Activated T-cell treated with anti-CD3 and anti-CD28 coated beads, Interleukin-2, amount 50 U/mL, for 72 hours (primary cell): ENCODE data around the gene XK. TPM values are rescaled to one million over a fixed set of nuclear protein-coding genes. Genes with fewer than 3 reads are reported as not detected.

Source experiments
- ATAC-seq, 2 donors: fragments of 150-1000 bp; cut with Tn5 transposase; replicated peaks in 1 of 2; 2 replicates each; pipeline ENCODE4 v1.10.0; 2021; ENCODE audit warnings: moderate library complexity in 2 of 2, mild to moderate bottlenecking in 1 of 2
- DNase-seq, 2 donors: peaks; one replicate each; pipeline ENCODE4 v3.0.0; 2021 to 2022; ENCODE audit warnings: mixed read lengths in 1 of 2
- H3K27ac Mint-ChIP-seq: one replicate; pipeline ENCODE4 v1.8.0; 2022; ENCODE audit warnings: mild to moderate bottlenecking, moderate library complexity, mixed read lengths
- H3K27me3 Mint-ChIP-seq: one replicate; pipeline ENCODE4 v1.8.0; 2022; ENCODE audit warnings: low read depth, mixed read lengths
- H3K36me3 Mint-ChIP-seq, 2 donors: one replicate each; pipeline ENCODE4 v1.8.0; 2022; ENCODE audit warnings: mixed read lengths in 2 of 2, mild to moderate bottlenecking in 1 of 2; ENCODE audit not compliant: insufficient read depth in 2 of 2
- H3K4me1 Mint-ChIP-seq: one replicate; pipeline ENCODE4 v1.8.0; 2022; ENCODE audit warnings: low read depth, mixed read lengths
- H3K4me3 Mint-ChIP-seq, 2 donors: one replicate each; pipeline ENCODE4 v1.8.0; 2022; ENCODE audit warnings: mild to moderate bottlenecking in 2 of 2, mixed read lengths in 2 of 2, moderate library complexity in 2 of 2
- H3K9me3 Mint-ChIP-seq, 2 donors: one replicate each; pipeline ENCODE4 v1.8.0; 2022; ENCODE audit warnings: mixed read lengths in 2 of 2
- total RNA-seq, 2 donors: library from RNA; stranded (reverse); gene quantifications; one replicate each; pipeline ENCODE4 v1.2.3, GENCODE V29; 2022

The XK gene
- total RNA-seq, 2 donors from 2014 or later = not detected

DNA sequence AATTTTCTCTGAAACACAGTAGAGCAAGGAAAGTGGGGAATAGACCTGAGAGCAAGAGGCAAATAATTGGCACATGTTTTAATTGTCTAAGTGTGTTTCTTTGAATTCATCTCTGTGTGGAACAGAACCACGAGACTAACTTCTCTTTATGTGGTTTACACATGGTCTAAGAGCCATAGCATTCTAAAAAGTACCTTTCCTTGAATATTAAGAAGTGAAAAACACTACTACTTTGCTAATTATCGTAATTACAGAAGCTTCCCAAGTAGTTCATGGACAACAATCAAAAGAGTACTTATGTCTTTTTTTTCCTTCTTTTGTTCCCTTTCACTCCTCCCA is 91.4 kb downstream of the XK start:
- ATAC-seq (no peak), DNase-seq (no peak)
- H3K36me3 Mint-ChIP-seq = no peaks in the 10 kb centered on the region
- no peaks in the 10 kb centered on the region for H3K27me3 Mint-ChIP-seq
- H3K27ac Mint-ChIP-seq = peak overlapping the region; percentile 73
- H3K4me1 Mint-ChIP-seq = peaks cover 23% of the 10 kb centered on the region
- H3K9me3 Mint-ChIP-seq = no peaks in the 10 kb centered on the region
- H3K4me3 Mint-ChIP-seq = no peak overlapping the region

DNA sequence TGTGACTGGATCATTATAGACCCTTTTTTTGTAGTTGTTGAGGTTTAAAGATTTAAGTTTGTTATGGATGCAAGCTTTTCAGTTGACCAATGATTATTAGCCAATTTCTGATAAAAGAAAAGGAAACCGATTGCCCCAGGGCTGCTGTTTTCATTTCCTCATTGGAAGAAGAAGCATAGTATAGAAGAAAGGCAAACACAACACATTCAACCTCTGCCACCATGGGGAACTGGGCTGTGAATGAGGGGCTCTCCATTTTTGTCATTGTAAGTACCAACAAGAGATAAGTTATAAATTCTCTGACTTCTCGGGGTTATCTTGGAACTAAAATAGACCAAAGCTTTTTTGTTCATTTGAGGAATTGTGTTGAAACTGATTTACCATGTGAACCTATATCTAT is 94.3 kb downstream of the XK start, which contains the start of gene CYBB:
TSS of gene CYBB (plus strand) at position 203 of the 400 bp plus-strand sequence. CDS start at position 222, 19 bp downstream.
- ATAC-seq = no peak

DNA sequence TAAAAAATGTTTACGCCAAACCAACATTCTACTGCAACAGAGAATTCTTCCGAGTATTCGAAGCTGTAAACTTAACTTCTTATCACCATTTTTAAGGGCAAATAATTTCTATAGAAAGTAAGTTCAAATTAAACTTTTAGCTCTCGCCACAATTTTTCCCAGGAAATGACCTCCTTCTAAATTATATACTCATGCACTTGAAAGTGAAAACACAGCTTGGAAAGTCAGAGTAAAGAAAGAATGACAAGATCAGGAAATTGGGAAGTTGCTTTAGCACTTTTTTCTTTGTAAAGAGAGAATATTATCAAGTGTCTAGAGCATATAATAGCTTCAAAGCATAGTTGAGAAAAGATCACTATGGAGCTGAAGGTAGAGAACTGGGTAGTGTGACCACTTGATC is 95.5 kb downstream of the XK start:
- ATAC-seq = no peak
- Mint-ChIP-seq H3K4me1 (peaks cover 16% of the 10 kb centered on the region), H3K9me3 (peaks cover 0 to 3% of the 10 kb centered on the region in 2 donors), H3K36me3 (no peaks in the 10 kb centered on the region), H3K27me3 (peaks cover 11% of the 10 kb centered on the region), H3K27ac (no peak overlapping the region), H3K4me3 (no peak overlapping the region)
- no peak for DNase-seq

More for the DNA sequence above, 94.3 kb downstream of the XK start, which contains the start of gene CYBB:
- Mint-ChIP-seq H3K4me3 (no peak within 1 kb of the TSS), H3K36me3 (no peaks in the 10 kb centered on the region), H3K27me3 (peaks cover 11% of the 10 kb centered on the region), H3K4me1 (peaks cover 23% of the 10 kb centered on the region), H3K27ac (no peak within 1 kb of the TSS), H3K9me3 (peaks cover 0 to 3% of the 10 kb centered on the region in 2 donors)
- no peak for DNase-seq

Other genes with a start within 250 kb of the XK start
- gene LANCL3, start 114.1 kb upstream of the XK start, total RNA-seq = under 1 TPM; 0.02 to 0.07 TPM
- under 1 TPM; 0.38 to 0.39 TPM for gene CYBB, start 94.3 kb downstream of the XK start, total RNA-seq
- gene DYNLT3, start 161.8 kb downstream of the XK start, total RNA-seq = 10 to 100 TPM; 21.5 to 28.9 TPM